ENCODE results near the gene ATXN1.

ATXN1 gene

DNA sequence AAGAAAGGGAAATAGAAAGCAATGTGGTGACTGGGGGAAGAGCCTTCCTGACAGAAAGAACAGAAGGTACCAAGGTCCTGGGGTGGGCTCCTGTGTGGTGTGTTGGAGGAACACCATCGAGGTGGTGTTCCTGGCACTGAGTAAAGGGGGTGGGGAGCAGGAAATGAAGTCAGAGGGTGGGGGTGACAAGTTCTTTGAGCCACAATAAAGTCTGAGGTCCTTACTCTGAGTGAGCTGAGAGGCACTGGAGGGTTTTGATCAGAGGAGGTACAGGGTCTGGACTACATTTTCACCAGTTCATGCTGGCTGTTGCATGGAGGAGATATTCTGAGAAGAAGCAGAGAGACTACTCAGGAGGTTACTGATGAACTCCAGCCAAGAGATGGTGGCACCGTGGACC is 324.7 kb downstream of the ATXN1 start:
- DNase-seq (ENCODE audit: extremely low spot score) = no peak
- TF ChIP-seq FOXM1 (IDR thresholded peaks at IDR 0.05; ENCODE audit: borderline replicate concordance) (no peak), TARDBP (IDR thresholded peaks at IDR 0.05) (no peak), FOXK2 (IDR thresholded peaks at IDR 0.05) (no peak), FOXA1 (IDR thresholded peaks at IDR 0.05) (no peak), SUZ12 (IDR thresholded peaks at IDR 0.05) (no peak), ARNT (IDR thresholded peaks at IDR 0.05) (no peak), LEF1 (IDR thresholded peaks at IDR 0.05; ENCODE audit: borderline replicate concordance) (no peak), SP1 (IDR thresholded peaks at IDR 0.05) (no peak), PKNOX1 (IDR thresholded peaks at IDR 0.05) (no peak), ELF4 (IDR thresholded peaks at IDR 0.05) (no peak), L3MBTL2 (conservative IDR thresholded peaks at IDR 0.05) (no peak), CTBP1 (IDR thresholded peaks at IDR 0.05; ENCODE audit: borderline replicate concordance) (no peak), BHLHE40 (IDR thresholded peaks at IDR 0.05; ENCODE audit: borderline replicate concordance) (no peak), HDGF (IDR thresholded peaks at IDR 0.05; ENCODE audit: borderline replicate concordance) (no peak), ZNF384 (IDR thresholded peaks at IDR 0.05) (no peak), NFRKB (IDR thresholded peaks at IDR 0.05) (no peak)
- ChIA-PET CTCF (no interaction called here), POLR2A (no interaction called here)

DNA sequence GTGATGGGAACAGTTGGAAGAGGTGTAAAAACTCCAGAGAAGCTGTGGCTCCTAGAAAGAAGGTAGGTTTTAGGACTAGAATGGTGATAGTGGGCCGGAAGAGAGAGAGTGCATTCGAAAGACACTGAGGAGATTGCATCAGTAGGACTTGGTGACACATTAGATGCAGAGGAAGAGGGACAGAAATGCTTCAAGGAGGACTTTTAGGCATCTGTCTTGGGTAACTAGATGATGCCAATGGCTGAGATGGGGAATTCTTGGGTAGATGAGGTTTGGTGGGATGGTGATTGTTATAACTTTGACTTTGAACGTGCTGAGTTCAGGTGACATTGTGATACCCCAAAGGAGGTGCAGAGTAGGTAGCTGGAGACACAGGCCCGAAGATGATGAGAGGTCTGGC is 326.4 kb downstream of the ATXN1 start:
- CTCF ChIA-PET = interaction anchor here (0.5 to 0.7 kb wide), 2 partner anchors 41 to 143 kb away, joined by 3 read pairs; no protein-coding TSS in a partner anchor

DNA sequence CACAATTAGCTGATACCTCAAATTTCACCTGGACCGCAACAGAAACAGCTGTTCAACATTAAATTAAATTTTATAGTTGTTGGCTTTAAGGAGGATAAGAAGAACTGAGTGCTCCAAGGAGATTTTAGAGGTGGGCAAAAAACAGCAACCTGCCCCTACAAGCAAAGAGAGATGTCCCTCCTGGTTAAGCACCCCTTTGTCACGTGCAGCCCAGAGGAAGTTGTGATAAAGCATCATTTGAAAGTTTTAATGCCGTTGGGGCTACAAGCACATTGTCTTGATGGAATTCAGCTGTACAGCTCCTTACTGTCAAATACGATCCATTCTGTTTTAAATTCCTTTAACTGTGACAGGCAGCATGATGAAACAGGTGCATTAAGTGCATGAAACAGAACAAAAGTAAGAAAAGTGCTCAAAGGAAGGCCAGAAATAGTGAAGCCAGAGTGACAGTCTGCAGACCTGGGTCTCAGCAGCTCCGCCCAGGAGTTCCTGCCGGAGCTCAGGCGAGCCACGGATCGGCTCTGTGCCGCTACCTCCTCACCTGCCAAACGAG is 327.8 kb downstream of the ATXN1 start:
- ChIA-PET CTCF (no interaction called here), POLR2A (no interaction called here)
- no peak for DNase-seq (ENCODE audit: extremely low spot score)
- TF ChIP-seq FOXM1 (IDR thresholded peaks at IDR 0.05; ENCODE audit: borderline replicate concordance) (no peak), FOXK2 (IDR thresholded peaks at IDR 0.05) (no peak), NFRKB (IDR thresholded peaks at IDR 0.05) (no peak)

More for the DNA sequence above, 326.4 kb downstream of the ATXN1 start:
- POLR2A ChIA-PET = no interaction called here
- TF ChIP-seq FOXA1 (IDR thresholded peaks at IDR 0.05) (no peak), PKNOX1 (IDR thresholded peaks at IDR 0.05) (no peak), CTBP1 (IDR thresholded peaks at IDR 0.05; ENCODE audit: borderline replicate concordance) (no peak)
- no peak for DNase-seq (ENCODE audit: extremely low spot score)

DNA sequence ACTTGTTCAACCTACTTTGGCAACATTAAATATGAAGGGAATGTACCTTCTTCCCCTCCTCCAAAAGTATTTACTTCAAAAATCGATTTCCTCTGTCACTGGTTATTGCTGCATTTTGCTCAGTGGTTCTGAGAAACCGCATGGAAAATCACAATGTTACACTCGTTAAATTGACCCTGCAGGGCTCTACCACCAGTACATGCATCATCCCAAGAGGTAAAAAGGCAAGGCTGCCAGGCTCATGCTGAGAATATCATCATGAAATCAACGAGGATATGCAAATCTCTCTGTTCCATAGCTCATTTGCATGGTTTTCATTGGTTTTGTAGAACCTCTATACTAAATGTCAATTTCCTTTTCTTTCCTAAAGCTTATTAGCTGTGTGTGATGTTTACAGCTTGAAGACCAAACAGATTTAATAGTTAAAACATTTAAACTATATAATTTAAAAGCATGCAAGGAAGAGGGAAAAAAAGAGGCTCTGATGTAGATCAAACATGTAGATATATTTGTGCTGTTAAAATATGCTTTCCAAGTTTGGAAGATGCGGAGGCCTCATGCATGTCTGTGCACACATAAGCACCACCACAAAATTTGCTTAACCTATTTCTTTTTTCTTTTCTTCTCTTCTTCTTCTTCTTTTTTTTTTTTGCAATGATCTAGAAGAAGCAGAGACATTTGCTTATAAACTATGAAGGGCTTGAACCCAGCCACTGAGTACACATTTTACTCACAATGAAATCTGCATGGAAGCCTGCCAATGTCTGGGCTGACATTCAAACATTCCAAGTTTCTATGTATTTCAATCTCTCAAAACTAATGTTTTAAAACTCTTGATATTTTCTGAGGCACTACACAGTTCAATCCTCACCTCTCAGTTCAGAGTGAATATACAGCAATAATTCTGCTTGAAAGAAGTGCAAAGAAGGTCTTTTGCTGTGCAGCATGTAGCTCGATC is 328.9 kb downstream of the ATXN1 start:
- CTCF ChIA-PET = no interaction called here
- DNase-seq (ENCODE audit: extremely low spot score) = no peak
- TF ChIP-seq ZNF384 (IDR thresholded peaks at IDR 0.05) (no peak), BHLHE40 (IDR thresholded peaks at IDR 0.05; ENCODE audit: borderline replicate concordance) (no peak), NFRKB (IDR thresholded peaks at IDR 0.05) (no peak), SUZ12 (IDR thresholded peaks at IDR 0.05) (no peak), FOXK2 (IDR thresholded peaks at IDR 0.05) (no peak), TARDBP (IDR thresholded peaks at IDR 0.05) (no peak), HDGF (IDR thresholded peaks at IDR 0.05; ENCODE audit: borderline replicate concordance) (no peak), PKNOX1 (IDR thresholded peaks at IDR 0.05) (no peak)
- POLR2A ChIA-PET = no interaction called here

DNA sequence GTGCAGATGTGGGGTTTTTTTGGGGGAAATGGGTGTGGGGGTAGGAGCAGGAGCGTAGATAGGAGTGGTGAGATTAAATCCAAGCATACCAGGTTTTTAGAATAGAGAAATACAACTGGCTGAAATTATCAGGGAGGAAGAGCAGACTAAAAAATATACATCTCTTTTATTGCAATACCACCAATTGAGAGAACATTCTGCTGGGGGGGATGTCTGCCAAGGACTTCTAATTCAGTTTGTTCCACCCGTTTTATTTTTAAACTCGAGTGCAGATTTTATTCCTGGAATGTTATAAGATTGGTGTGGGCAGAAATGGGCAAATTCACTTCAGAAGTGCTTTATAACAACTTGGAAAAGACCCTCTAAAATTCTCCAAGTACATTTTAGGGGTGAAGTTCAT is 330.2 kb downstream of the ATXN1 start:
- ChIA-PET POLR2A (no interaction called here), CTCF (no interaction called here)
- no peak for TF ChIP-seq SUZ12 (IDR thresholded peaks at IDR 0.05)
- no peak for TF ChIP-seq BHLHE40 (IDR thresholded peaks at IDR 0.05; ENCODE audit: borderline replicate concordance)
- TF ChIP-seq ELF4 (IDR thresholded peaks at IDR 0.05) = no peak
- TF ChIP-seq PKNOX1 (IDR thresholded peaks at IDR 0.05) = no peak
- no peak for TF ChIP-seq HDGF (IDR thresholded peaks at IDR 0.05; ENCODE audit: borderline replicate concordance)
- TF ChIP-seq FOXA1 (IDR thresholded peaks at IDR 0.05) = no peak
- no peak for TF ChIP-seq LEF1 (IDR thresholded peaks at IDR 0.05; ENCODE audit: borderline replicate concordance)
- no peak for TF ChIP-seq TARDBP (IDR thresholded peaks at IDR 0.05)
- TF ChIP-seq FOXK2 (IDR thresholded peaks at IDR 0.05) = no peak
- TF ChIP-seq CTBP1 (IDR thresholded peaks at IDR 0.05; ENCODE audit: borderline replicate concordance) = no peak
- TF ChIP-seq NFRKB (IDR thresholded peaks at IDR 0.05) = no peak
- TF ChIP-seq ZNF384 (IDR thresholded peaks at IDR 0.05) = no peak
- TF ChIP-seq SP1 (IDR thresholded peaks at IDR 0.05) = no peak
- TF ChIP-seq ARNT (IDR thresholded peaks at IDR 0.05) = no peak
- TF ChIP-seq L3MBTL2 (conservative IDR thresholded peaks at IDR 0.05) = no peak
- TF ChIP-seq FOXM1 (IDR thresholded peaks at IDR 0.05; ENCODE audit: borderline replicate concordance) = no peak
- DNase-seq (ENCODE audit: extremely low spot score) = no peak

Data from HEK293T (cell line).